NT2/D1 (cell line): Measurements from ENCODE around the gene TBC1D25.

ENCODE experiments used
- YY1 ChIP-seq: IDR thresholded peaks from 2 replicates; pipeline ENCODE4 v1.6.1; 2011; ENCODE audit not compliant: insufficient read length, insufficient read depth
- ZNF274 ChIP-seq: IDR thresholded peaks from 2 replicates; pipeline ENCODE4 v1.6.1; 2011; ENCODE audit warnings: mild to moderate bottlenecking, low read depth, low read length

GRCh38 chrX:48569958-48570357, 30.4 kb downstream of the TBC1D25 start:
- no peak for TF ChIP-seq YY1
- no peak for TF ChIP-seq ZNF274
